GM23338 (cell line): ENCODE measurements around the gene H2AZ2. TPM values are rescaled to one million over a fixed set of nuclear protein-coding genes. Genes with fewer than 3 reads are reported as not detected.

Experiments used
- ATAC-seq: fragments of 200-7000 bp; cut with Tn5 transposase; 3 replicates; pipeline ENCODE4 v1.9.1; 2020
- DNase-seq: peaks from one replicate; pipeline ENCODE4 v3.0.0-alpha.2; 2015; ENCODE audit warnings: low spot score
- H2AFZ ChIP-seq: fragments of 200-600 bp; sonication (generic); 2 replicates; pipeline ENCODE4 v1.8.0; 2016; ENCODE audit warnings: antibody characterized with exemption, mild to moderate bottlenecking, moderate library complexity
- H3F3A ChIP-seq: fragments of 200-600 bp; sonication (generic); replicated peaks from 2 replicates; pipeline ENCODE4 v1.8.0; 2017; ENCODE audit warnings: antibody characterized with exemption, mixed run types, low read depth
- H3K27ac ChIP-seq: fragments of 200-600 bp; sonication (generic); 2 replicates; pipeline ENCODE4 v1.6.1; 2016; ENCODE audit warnings: low read depth
- H3K27me3 ChIP-seq: fragments of 200-600 bp; sonication (generic); 2 replicates; pipeline ENCODE4 v1.8.0; 2016; ENCODE audit warnings: mild to moderate bottlenecking, mixed run types, moderate library complexity; ENCODE audit not compliant: insufficient read depth
- H3K36me3 ChIP-seq: fragments of 200-600 bp; sonication (generic); 2 replicates; pipeline ENCODE4 v1.8.0; 2016; ENCODE audit warnings: mild to moderate bottlenecking; ENCODE audit not compliant: insufficient read depth
- H3K4me1 ChIP-seq: fragments of 200-600 bp; sonication (generic); 2 replicates; pipeline ENCODE4 v1.8.0; 2016; ENCODE audit warnings: mild to moderate bottlenecking, moderate library complexity; ENCODE audit not compliant: insufficient read depth
- H3K4me2 ChIP-seq: fragments of 200-600 bp; sonication (generic); 2 replicates; pipeline ENCODE4 v1.7.1; 2017; ENCODE audit warnings: mixed run types
- H3K4me3 ChIP-seq: fragments of 200-600 bp; sonication (generic); 2 replicates; pipeline ENCODE4 v1.6.1; 2016; ENCODE audit warnings: mixed run types
- H3K79me2 ChIP-seq: fragments of 200-600 bp; sonication (generic); replicated peaks from 2 replicates; pipeline ENCODE4 v1.8.0; 2017; ENCODE audit warnings: mild to moderate bottlenecking; ENCODE audit not compliant: insufficient read depth
- H3K9me2 ChIP-seq: fragments of 200-600 bp; sonication (generic); 2 replicates; pipeline ENCODE4 v1.8.0; 2017; ENCODE audit not compliant: insufficient read depth
- H4K20me1 ChIP-seq: fragments of 200-600 bp; sonication (generic); replicated peaks from 2 replicates; pipeline ENCODE4 v1.8.0; 2017; ENCODE audit warnings: mild to moderate bottlenecking; ENCODE audit not compliant: insufficient read depth
- H3K27ac Mint-ChIP-seq: 2 replicates; pipeline ENCODE4 v1.8.0; 2020; ENCODE audit warnings: inconsistent platforms, mild to moderate bottlenecking, moderate library complexity, mixed read lengths
- H3K27me3 Mint-ChIP-seq: 3 replicates; pipeline ENCODE4 v1.8.0; 2022; ENCODE audit warnings: low read depth, mild to moderate bottlenecking, moderate library complexity, mixed read lengths, inconsistent platforms; ENCODE audit not compliant: insufficient read depth, poor library complexity
- H3K36me3 Mint-ChIP-seq: 3 replicates; pipeline ENCODE4 v1.8.0; 2021; ENCODE audit warnings: low read depth, mild to moderate bottlenecking, inconsistent platforms, moderate library complexity, mixed read lengths
- H3K4me1 Mint-ChIP-seq: 3 replicates; pipeline ENCODE4 v1.8.0; 2020; ENCODE audit warnings: mild to moderate bottlenecking, inconsistent platforms, mixed read lengths
- H3K4me3 Mint-ChIP-seq: 3 replicates; pipeline ENCODE4 v1.8.0; 2021; ENCODE audit warnings: moderate library complexity, mild to moderate bottlenecking, inconsistent platforms, mixed read lengths
- H3K9me3 Mint-ChIP-seq: 3 replicates; pipeline ENCODE4 v1.8.0; 2020; ENCODE audit warnings: moderate library complexity, mild to moderate bottlenecking, inconsistent platforms, mixed read lengths
- CREB1 ChIP-seq: fragments of 250-450 bp; sonication (Bioruptor Pico); IDR thresholded peaks from 2 replicates; pipeline ENCODE4 v1.5.0; 2020; ENCODE audit warnings: low read depth, mild to moderate bottlenecking, moderate library complexity
- CTCF ChIP-seq, 2 experiments: fragments of 200-600 bp in 1 of 2; sonication (generic) in 1 of 2; conservative IDR thresholded peaks; 2 replicates each; pipeline versions ENCODE4 v1.5.1 to v1.6.1; 2016 to 2017; ENCODE audit warnings: antibody characterized with exemption in 2 of 2, low read depth in 2 of 2, mild to moderate bottlenecking in 2 of 2, moderate library complexity in 1 of 2
- EZH2 ChIP-seq: fragments of 200-600 bp; sonication (generic); IDR thresholded peaks from one replicate; pipeline ENCODE4 v1.8.0; 2017; ENCODE audit warnings: antibody characterized with exemption, mild to moderate bottlenecking, low read depth; ENCODE audit not compliant: unreplicated experiment
- EZH2phosphoT487 ChIP-seq: fragments of 200-600 bp; sonication (generic); IDR thresholded peaks from one replicate; pipeline ENCODE4 v1.8.1; 2018; ENCODE audit warnings: antibody characterized with exemption; ENCODE audit not compliant: unreplicated experiment
- JUNB ChIP-seq: IDR thresholded peaks from one replicate; pipeline ENCODE4 v1.6.1; 2016; ENCODE audit warnings: antibody characterized with exemption; ENCODE audit not compliant: unreplicated experiment
- NANOG ChIP-seq: IDR thresholded peaks from 2 replicates; pipeline ENCODE4 v1.6.1; 2016; ENCODE audit warnings: antibody characterized with exemption, borderline replicate concordance
- POLR2AphosphoS5 ChIP-seq: IDR thresholded peaks from 2 replicates; pipeline ENCODE4 v1.6.1; 2016; ENCODE audit warnings: antibody characterized with exemption, low read depth
- STAT1 ChIP-seq: IDR thresholded peaks from one replicate; pipeline ENCODE4 v1.6.1; 2016; ENCODE audit warnings: antibody characterized with exemption; ENCODE audit not compliant: unreplicated experiment
- ZNF462 ChIP-seq: fragments of 250-450 bp; sonication (Bioruptor Pico); IDR thresholded peaks from 2 replicates; pipeline ENCODE4 v1.5.0; 2020; ENCODE audit warnings: mild to moderate bottlenecking, moderate library complexity
- polyA plus RNA-seq: library from polyadenylated mRNA; unstranded; fragments of >200 nt; fragmentation: Nextera tagmentation; extraction: Ambion mirVana; gene quantifications from 2 replicates; pipeline ENCODE4 v1.2.1, GENCODE V29; 2016
- total RNA-seq: library from RNA; depleted of rRNA; stranded (reverse); fragments of >200 nt; shearing (Covaris generic); gene quantifications from 2 replicates; pipeline ENCODE4 v1.2.3, GENCODE V29; 2014

H2AZ2 gene
- total and polyA plus RNA-seq, 2 experiments from 2014 or later, result 215 to 390 TPM

GRCh38 chr7:44787762-44788161 lies 60.1 kb downstream of the H2AZ2 start (continued):
- no peak for TF ChIP-seq ZNF462 (CRISPR knock-in tag)
- TF ChIP-seq EZH2phosphoT487, result no peak
- TF ChIP-seq STAT1, result no peak
- no peak for TF ChIP-seq EZH2
- TF ChIP-seq JUNB, result no peak
- no peak for TF ChIP-seq CREB1 (CRISPR knock-in tag)
- TF ChIP-seq NANOG, result no peak
- TF ChIP-seq POLR2AphosphoS5, result no peak
- TF ChIP-seq CTCF (conservative IDR thresholded peaks at IDR 0.05; ENCODE audit: low read depth in 2 of 2), result no peak

- no peaks in the 10 kb centered on the region for H3K36me3 ChIP-seq
- no peaks in the 10 kb centered on the region for H3K79me2 ChIP-seq
- H3K9me3 Mint-ChIP-seq, result peaks cover 22% of the 10 kb centered on the region
- H2AFZ ChIP-seq, result no peak overlapping the region
- H3K27me3 ChIP-seq, result no peaks in the 10 kb centered on the region
- H3K36me3 Mint-ChIP-seq, result no peaks in the 10 kb centered on the region; the same call in 2 of the 3 replicates
- H3K4me1 ChIP-seq, result no peaks in the 10 kb centered on the region
- no peak overlapping the region for H3K27ac ChIP-seq
- H4K20me1 ChIP-seq, result no peaks in the 10 kb centered on the region
- no peaks in the 10 kb centered on the region for H3K4me1 Mint-ChIP-seq
- H3K4me3 ChIP-seq, result no peak overlapping the region
- H3K4me3 Mint-ChIP-seq, result no peak overlapping the region
- ATAC-seq (peak; percentile 84), DNase-seq (no peak)
- H3K27ac Mint-ChIP-seq, result no peak overlapping the region
- no peaks in the 10 kb centered on the region for H3K27me3 Mint-ChIP-seq
- no peak overlapping the region for H3K4me2 ChIP-seq
- H3K9me2 ChIP-seq, result no peaks in the 10 kb centered on the region
- no peaks in the 10 kb centered on the region for H3F3A ChIP-seq
- TF ChIP-seq ZNF462 (CRISPR knock-in tag), result no peak
- no peak for TF ChIP-seq STAT1
- TF ChIP-seq EZH2phosphoT487, result no peak
These were observed 60.8 kb downstream of the H2AZ2 start for GRCh38 chr7:44787041-44787440.
